ENCODE measurements around the gene ETF1. TPM values are rescaled to one million over a fixed set of nuclear protein-coding genes. Genes with fewer than 3 reads are reported as not detected.

ETF1 gene
- total and polyA plus RNA-seq, 9 of the 15 experiments (the other 6 are each of a cell fraction or from before 2014, with no cell fraction given), result 53.7 to 209 (median 164) TPM

DNA sequence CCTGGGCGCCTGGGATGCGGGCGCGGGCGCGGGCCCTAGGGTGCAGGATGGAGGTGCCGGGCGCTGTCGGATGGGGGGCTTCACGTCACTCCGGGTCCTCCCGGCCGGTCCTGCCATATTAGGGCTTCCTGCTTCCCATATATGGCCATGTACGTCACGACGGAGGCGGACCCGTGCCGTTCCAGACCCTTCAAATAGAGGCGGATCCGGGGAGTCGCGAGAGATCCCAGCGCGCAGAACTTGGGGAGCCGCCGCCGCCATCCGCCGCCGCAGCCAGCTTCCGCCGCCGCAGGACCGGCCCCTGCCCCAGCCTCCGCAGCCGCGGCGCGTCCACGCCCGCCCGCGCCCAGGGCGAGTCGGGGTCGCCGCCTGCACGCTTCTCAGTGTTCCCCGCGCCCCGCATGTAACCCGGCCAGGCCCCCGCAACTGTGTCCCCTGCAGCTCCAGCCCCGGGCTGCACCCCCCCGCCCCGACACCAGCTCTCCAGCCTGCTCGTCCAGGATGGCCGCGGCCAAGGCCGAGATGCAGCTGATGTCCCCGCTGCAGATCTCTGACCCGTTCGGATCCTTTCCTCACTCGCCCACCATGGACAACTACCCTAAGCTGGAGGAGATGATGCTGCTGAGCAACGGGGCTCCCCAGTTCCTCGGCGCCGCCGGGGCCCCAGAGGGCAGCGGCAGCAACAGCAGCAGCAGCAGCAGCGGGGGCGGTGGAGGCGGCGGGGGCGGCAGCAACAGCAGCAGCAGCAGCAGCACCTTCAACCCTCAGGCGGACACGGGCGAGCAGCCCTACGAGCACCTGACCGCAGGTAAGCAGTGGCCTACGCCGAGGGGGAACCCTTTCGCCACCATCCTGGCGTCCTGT lies 77.5 kb downstream of the ETF1 start, which contains the start of gene EGR1 (continued):
- TF ChIP-seq, protein P1, sequence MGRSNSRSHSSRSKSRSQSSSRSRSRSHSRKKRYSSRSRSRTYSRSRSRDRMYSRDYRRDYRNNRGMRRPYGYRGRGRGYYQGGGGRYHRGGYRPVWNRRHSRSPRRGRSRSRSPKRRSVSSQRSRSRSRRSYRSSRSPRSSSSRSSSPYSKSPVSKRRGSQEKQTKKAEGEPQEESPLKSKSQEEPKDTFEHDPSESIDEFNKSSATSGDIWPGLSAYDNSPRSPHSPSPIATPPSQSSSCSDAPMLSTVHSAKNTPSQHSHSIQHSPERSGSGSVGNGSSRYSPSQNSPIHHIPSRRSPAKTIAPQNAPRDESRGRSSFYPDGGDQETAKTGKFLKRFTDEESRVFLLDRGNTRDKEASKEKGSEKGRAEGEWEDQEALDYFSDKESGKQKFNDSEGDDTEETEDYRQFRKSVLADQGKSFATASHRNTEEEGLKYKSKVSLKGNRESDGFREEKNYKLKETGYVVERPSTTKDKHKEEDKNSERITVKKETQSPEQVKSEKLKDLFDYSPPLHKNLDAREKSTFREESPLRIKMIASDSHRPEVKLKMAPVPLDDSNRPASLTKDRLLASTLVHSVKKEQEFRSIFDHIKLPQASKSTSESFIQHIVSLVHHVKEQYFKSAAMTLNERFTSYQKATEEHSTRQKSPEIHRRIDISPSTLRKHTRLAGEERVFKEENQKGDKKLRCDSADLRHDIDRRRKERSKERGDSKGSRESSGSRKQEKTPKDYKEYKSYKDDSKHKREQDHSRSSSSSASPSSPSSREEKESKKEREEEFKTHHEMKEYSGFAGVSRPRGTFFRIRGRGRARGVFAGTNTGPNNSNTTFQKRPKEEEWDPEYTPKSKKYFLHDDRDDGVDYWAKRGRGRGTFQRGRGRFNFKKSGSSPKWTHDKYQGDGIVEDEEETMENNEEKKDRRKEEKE (IDR thresholded peaks at IDR 0.05; ENCODE audit: borderline replicate concordance in 1 of 2, control insufficient read depth in 1 of 2, low read depth in 2 of 2, low read length in 1 of 2), result peak in 1 of 2 experiments; percentile 98; a peak in 2 of 4 replicates
- peak in 1 of 2 experiments; percentile 37; a peak in 2 of 4 replicates for TF ChIP-seq CSDE1 (IDR thresholded peaks at IDR 0.05)
- TF ChIP-seq, protein P2, sequence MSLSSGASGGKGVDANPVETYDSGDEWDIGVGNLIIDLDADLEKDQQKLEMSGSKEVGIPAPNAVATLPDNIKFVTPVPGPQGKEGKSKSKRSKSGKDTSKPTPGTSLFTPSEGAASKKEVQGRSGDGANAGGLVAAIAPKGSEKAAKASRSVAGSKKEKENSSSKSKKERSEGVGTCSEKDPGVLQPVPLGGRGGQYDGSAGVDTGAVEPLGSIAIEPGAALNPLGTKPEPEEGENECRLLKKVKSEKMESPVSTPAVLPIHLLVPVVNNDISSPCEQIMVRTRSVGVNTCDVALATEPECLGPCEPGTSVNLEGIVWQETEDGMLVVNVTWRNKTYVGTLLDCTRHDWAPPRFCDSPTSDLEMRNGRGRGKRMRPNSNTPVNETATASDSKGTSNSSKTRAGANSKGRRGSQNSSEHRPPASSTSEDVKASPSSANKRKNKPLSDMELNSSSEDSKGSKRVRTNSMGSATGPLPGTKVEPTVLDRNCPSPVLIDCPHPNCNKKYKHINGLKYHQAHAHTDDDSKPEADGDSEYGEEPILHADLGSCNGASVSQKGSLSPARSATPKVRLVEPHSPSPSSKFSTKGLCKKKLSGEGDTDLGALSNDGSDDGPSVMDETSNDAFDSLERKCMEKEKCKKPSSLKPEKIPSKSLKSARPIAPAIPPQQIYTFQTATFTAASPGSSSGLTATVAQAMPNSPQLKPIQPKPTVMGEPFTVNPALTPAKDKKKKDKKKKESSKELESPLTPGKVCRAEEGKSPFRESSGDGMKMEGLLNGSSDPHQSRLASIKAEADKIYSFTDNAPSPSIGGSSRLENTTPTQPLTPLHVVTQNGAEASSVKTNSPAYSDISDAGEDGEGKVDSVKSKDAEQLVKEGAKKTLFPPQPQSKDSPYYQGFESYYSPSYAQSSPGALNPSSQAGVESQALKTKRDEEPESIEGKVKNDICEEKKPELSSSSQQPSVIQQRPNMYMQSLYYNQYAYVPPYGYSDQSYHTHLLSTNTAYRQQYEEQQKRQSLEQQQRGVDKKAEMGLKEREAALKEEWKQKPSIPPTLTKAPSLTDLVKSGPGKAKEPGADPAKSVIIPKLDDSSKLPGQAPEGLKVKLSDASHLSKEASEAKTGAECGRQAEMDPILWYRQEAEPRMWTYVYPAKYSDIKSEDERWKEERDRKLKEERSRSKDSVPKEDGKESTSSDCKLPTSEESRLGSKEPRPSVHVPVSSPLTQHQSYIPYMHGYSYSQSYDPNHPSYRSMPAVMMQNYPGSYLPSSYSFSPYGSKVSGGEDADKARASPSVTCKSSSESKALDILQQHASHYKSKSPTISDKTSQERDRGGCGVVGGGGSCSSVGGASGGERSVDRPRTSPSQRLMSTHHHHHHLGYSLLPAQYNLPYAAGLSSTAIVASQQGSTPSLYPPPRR (CRISPR knock-in tag; IDR thresholded peaks at IDR 0.05; ENCODE audit: borderline replicate concordance), result peak; percentile 50; the same call in 1 of the 2 replicates
- peak; percentile 100 for TF ChIP-seq RBM39 (optimal IDR thresholded peaks at IDR 0.05; ENCODE audit: low read depth, low read length)
- no peak for TF ChIP-seq CC2D1A (IDR thresholded peaks at IDR 0.05)
- TF ChIP-seq GABPA (tag; conservative IDR thresholded peaks at IDR 0.05; ENCODE audit: low read depth), result no peak; the same call in 1 of the 2 replicates
- no peak; the same call in 1 of the 2 replicates for TF ChIP-seq JUN (IDR thresholded peaks at IDR 0.05; ENCODE audit: borderline replicate concordance, low read depth, low read length)
- peak; percentile 64; the same call in 1 of the 2 replicates for TF ChIP-seq JUN (CRISPR knock-in tag; IDR thresholded peaks at IDR 0.05; ENCODE audit: borderline replicate concordance)
- TF ChIP-seq TRIM24 (IDR thresholded peaks at IDR 0.05), result 0 out of 4 replicates have a peak, but pooled peaks of 1 of the 2 experiments have one; percentile 11
- no peak for TF ChIP-seq EWSR1 (IDR thresholded peaks at IDR 0.05; ENCODE audit: borderline replicate concordance, low read depth, partially characterized antibody)
- TF ChIP-seq ZNF212 (CRISPR knock-in tag; IDR thresholded peaks at IDR 0.05), result no peak
